Measurements from ENCODE around the gene KCNMA1.

- TF ChIP-seq ASH1L (IDR thresholded peaks at IDR 0.05; ENCODE audit: borderline replicate concordance, low read depth, partially characterized antibody) (no peak), TFAM (CRISPR knock-in tag; conservative IDR thresholded peaks at IDR 0.05) (no peak), ESRRB (CRISPR knock-in tag; IDR thresholded peaks at IDR 0.05; ENCODE audit: borderline replicate concordance) (no peak), MYBL2 (IDR thresholded peaks at IDR 0.05; ENCODE audit: low read depth) (no peak), MYBL2 (CRISPR knock-in tag; IDR thresholded peaks at IDR 0.05; ENCODE audit: borderline replicate concordance) (no peak), GABPB2 (CRISPR knock-in tag; conservative IDR thresholded peaks at IDR 0.05) (no peak), MLLT1 (IDR thresholded peaks at IDR 0.05) (no peak), SFPQ (IDR thresholded peaks at IDR 0.05; ENCODE audit: low read depth, low read length) (no peak), CUX1 (CRISPR knock-in tag; IDR thresholded peaks at IDR 0.05) (no peak), ARID4B (CRISPR knock-in tag; IDR thresholded peaks at IDR 0.05) (no peak), SIX5 (IDR thresholded peaks at IDR 0.05; ENCODE audit: borderline replicate concordance in 1 of 2, insufficient read depth in 1 of 2, low read depth in 1 of 2, low read length in 2 of 2) (no peak)
Observed at GRCh38 chr10:77526868-77527617, 110.6 kb downstream of the KCNMA1 start.
